ENCODE measurements around the gene NRCAM. TPM values are rescaled to one million over a fixed set of nuclear protein-coding genes. Genes with fewer than 3 reads are reported as not detected.
"Not testable (repeated sequence)": the region's sequence is repeated elsewhere in the genome, so short reads cannot be mapped to it uniquely, and the experiment has no call there.

Gene NRCAM
- total RNA-seq, result 1 to 10 TPM in 1 of 2 experiments, under 1 TPM in 1; 0.60 to 1.0 TPM

- Mint-ChIP-seq H3K36me3 (ENCODE audit: low read depth) (no peaks in the 10 kb centered on the region), H3K27me3 (peaks cover 47% of the 10 kb centered on the region), H3K9me3 (ENCODE audit: low read depth) (no peaks in the 10 kb centered on the region), H3K4me1 (peaks cover 20% of the 10 kb centered on the region), H3K4me3 (peak within 1 kb of the TSS; percentile 67), H3K27ac (no peak within 1 kb of the TSS)
- POLR2A ChIA-PET, result no interaction called here
- DNase-seq (peak; percentile 66), ATAC-seq (peak; percentile 47)
- CTCF ChIA-PET, result interaction anchor here (1.0 to 1.2 kb wide), 3 partner anchors 15 to 33 kb away, joined by 3 to 4 read pairs (median 3); no protein-coding TSS in a partner anchor
- intact Hi-C loops (cut with DNase I, micrococcal nuclease), result loop anchor here in 1 of 2 experiments (5.0 kb wide), 1 partner anchor 39 kb away; no protein-coding TSS in a partner anchor
These were observed at the start of gene NRCAM for GRCh38 chr7:108455998-108456677. Gene NRCAM (minus strand): TSS chr7:108456436. CDS start chr7:108240064, 216,372 bp downstream.

- H3K4me3 Mint-ChIP-seq; POLR2A ChIA-PET; H3K9me3 Mint-ChIP-seq (ENCODE audit: low read depth); intact Hi-C loops (cut with DNase I, micrococcal nuclease); H3K27me3 Mint-ChIP-seq; H3K27ac Mint-ChIP-seq: not testable (repeated sequence)
- H3K36me3 Mint-ChIP-seq (ENCODE audit: low read depth), result peaks cover 20% of the 10 kb centered on the region
- DNase-seq, result peak; percentile 20
- ATAC-seq, result peak; percentile 51
- CTCF ChIA-PET, result interaction anchor here (1.4 to 1.6 kb wide), 2 partner anchors 8 to 321 kb away, joined by 3 to 5 read pairs; no protein-coding TSS in a partner anchor
- H3K4me1 Mint-ChIP-seq, result peaks cover 16% of the 10 kb centered on the region
These were observed 48.3 kb upstream of the NRCAM start for GRCh38 chr7:108504576-108504975.

GRCh38 chr7:108503112-108504026, 47.1 kb upstream of the NRCAM start:
- ChIA-PET CTCF (interaction anchor here (0.6 to 1.4 kb wide), 6 partner anchors 9 to 320 kb away, joined by 3 to 6 read pairs (median 3); no protein-coding TSS in a partner anchor), POLR2A (no interaction called here)
- Mint-ChIP-seq H3K27me3 (no peaks in the 10 kb centered on the region), H3K4me1 (peaks cover 16% of the 10 kb centered on the region), H3K36me3 (ENCODE audit: low read depth) (peaks cover 24% of the 10 kb centered on the region), H3K27ac (no peak overlapping the region), H3K9me3 (ENCODE audit: low read depth) (no peaks in the 10 kb centered on the region), H3K4me3 (no peak overlapping the region)
- ATAC-seq (no peak), DNase-seq (no peak)
- intact Hi-C loops (cut with DNase I, micrococcal nuclease), result no loop called here

- no peak for DNase-seq
- H3K4me1 Mint-ChIP-seq, result peaks cover 11% of the 10 kb centered on the region
- POLR2A ChIA-PET, result no interaction called here
- no peaks in the 10 kb centered on the region for H3K9me3 Mint-ChIP-seq (ENCODE audit: low read depth)
- intact Hi-C loops (cut with DNase I, micrococcal nuclease), result no loop called here
- H3K4me3 Mint-ChIP-seq, result no peak overlapping the region
- ATAC-seq, result no peak
- H3K27me3 Mint-ChIP-seq, result no peaks in the 10 kb centered on the region
- H3K27ac Mint-ChIP-seq, result no peak overlapping the region
- peaks cover 22% of the 10 kb centered on the region for H3K36me3 Mint-ChIP-seq (ENCODE audit: low read depth)
- CTCF ChIA-PET, result interaction anchor here (0.7 to 4.0 kb wide), 3 partner anchors 76 to 316 kb away, joined by 3 to 30 read pairs (median 3); no protein-coding TSS in a partner anchor
These were observed 43.3 kb upstream of the NRCAM start for GRCh38 chr7:108499566-108499965.

GRCh38 chr7:108498481-108498880, 42.2 kb upstream of the NRCAM start:
- ATAC-seq, result no peak
- intact Hi-C loops (cut with DNase I, micrococcal nuclease), result no loop called here
- H3K36me3 Mint-ChIP-seq (ENCODE audit: low read depth), result peaks cover 21% of the 10 kb centered on the region
- peaks cover 3% of the 10 kb centered on the region for H3K4me1 Mint-ChIP-seq
- POLR2A ChIA-PET, result no interaction called here
- DNase-seq, result no peak
- CTCF ChIA-PET, result interaction anchor here (0.7 to 4.0 kb wide), 11 partner anchors 9 to 350 kb away, joined by 3 to 30 read pairs (median 3); no protein-coding TSS in a partner anchor
- H3K27me3 Mint-ChIP-seq, result no peaks in the 10 kb centered on the region
- no peak overlapping the region for H3K4me3 Mint-ChIP-seq
- no peaks in the 10 kb centered on the region for H3K9me3 Mint-ChIP-seq (ENCODE audit: low read depth)
- no peak overlapping the region for H3K27ac Mint-ChIP-seq

- peak; percentile 57 for DNase-seq
- POLR2A ChIA-PET, result interaction anchor here (0.6 kb wide), 1 partner anchor 20 kb away, joined by 7 read pairs; no protein-coding TSS in a partner anchor
- no peaks in the 10 kb centered on the region for H3K9me3 Mint-ChIP-seq (ENCODE audit: low read depth)
These were observed 41.0 kb upstream of the NRCAM start for GRCh38 chr7:108497082-108497725.

GRCh38 chr7:108492742-108493141, 36.5 kb upstream of the NRCAM start:
- H3K4me3 Mint-ChIP-seq, result no peak overlapping the region
- peaks cover 12% of the 10 kb centered on the region for H3K36me3 Mint-ChIP-seq (ENCODE audit: low read depth)
- no peaks in the 10 kb centered on the region for H3K27me3 Mint-ChIP-seq
- POLR2A ChIA-PET, result no interaction called here
- ATAC-seq, result no peak
- CTCF ChIA-PET, result interaction anchor here (0.7 kb wide), 1 partner anchor 313 kb away, joined by 4 read pairs; no protein-coding TSS in a partner anchor
- H3K9me3 Mint-ChIP-seq (ENCODE audit: low read depth), result no peaks in the 10 kb centered on the region
- intact Hi-C loops (cut with DNase I, micrococcal nuclease), result no loop called here
- no peaks in the 10 kb centered on the region for H3K4me1 Mint-ChIP-seq
- no peak overlapping the region for H3K27ac Mint-ChIP-seq
- DNase-seq, result no peak

More at GRCh38 chr7:108497082-108497725, 41.0 kb upstream of the NRCAM start:
- Mint-ChIP-seq H3K36me3 (ENCODE audit: low read depth) (peaks cover 21% of the 10 kb centered on the region), H3K4me1 (no peaks in the 10 kb centered on the region), H3K27ac (no peak overlapping the region), H3K4me3 (no peak overlapping the region), H3K27me3 (no peaks in the 10 kb centered on the region)
- intact Hi-C loops (cut with DNase I, micrococcal nuclease), result loop anchor here (1.0 to 2.0 kb wide), 3 partner anchors 45 to 316 kb away; no protein-coding TSS in a partner anchor
- CTCF ChIA-PET, result interaction anchor here (0.6 to 4.0 kb wide), 26 partner anchors 8 to 349 kb away, joined by 3 to 30 read pairs (median 4); no protein-coding TSS in a partner anchor
- ATAC-seq, result no peak

- ChIA-PET CTCF (interaction anchor here (3.2 kb wide), 1 partner anchor 8 kb away, joined by 15 read pairs; no protein-coding TSS in a partner anchor), POLR2A (interaction anchor here (0.5 kb wide), 1 partner anchor 108 kb away, joined by 4 read pairs; no protein-coding TSS in a partner anchor)
- ATAC-seq (no peak), DNase-seq (no peak)
- Mint-ChIP-seq H3K4me1 (no peaks in the 10 kb centered on the region), H3K9me3 (ENCODE audit: low read depth) (no peaks in the 10 kb centered on the region), H3K27ac (no peak overlapping the region), H3K4me3 (no peak overlapping the region), H3K36me3 (ENCODE audit: low read depth) (peaks cover 11% of the 10 kb centered on the region), H3K27me3 (no peaks in the 10 kb centered on the region)
- intact Hi-C loops (cut with DNase I, micrococcal nuclease), result no loop called here
These were observed 32.7 kb upstream of the NRCAM start for GRCh38 chr7:108488768-108489538.

- Mint-ChIP-seq H3K36me3 (ENCODE audit: low read depth) (peaks cover 7% of the 10 kb centered on the region), H3K27me3 (no peaks in the 10 kb centered on the region), H3K4me3 (no peak overlapping the region), H3K27ac (no peak overlapping the region), H3K9me3 (ENCODE audit: low read depth) (no peaks in the 10 kb centered on the region), H3K4me1 (no peaks in the 10 kb centered on the region)
- ATAC-seq (no peak), DNase-seq (no peak)
- intact Hi-C loops (cut with DNase I, micrococcal nuclease), result no loop called here
- CTCF ChIA-PET, result interaction anchor here (3.2 kb wide), 1 partner anchor 9 kb away, joined by 15 read pairs; no protein-coding TSS in a partner anchor
- POLR2A ChIA-PET, result no interaction called here
These were observed 31.4 kb upstream of the NRCAM start for GRCh38 chr7:108487646-108488045.

- Mint-ChIP-seq H3K36me3 (ENCODE audit: low read depth) (peaks cover 7% of the 10 kb centered on the region), H3K4me3 (no peak overlapping the region), H3K4me1 (no peaks in the 10 kb centered on the region), H3K27ac (no peak overlapping the region), H3K9me3 (ENCODE audit: low read depth) (no peaks in the 10 kb centered on the region), H3K27me3 (no peaks in the 10 kb centered on the region)
- CTCF ChIA-PET, result interaction anchor here (3.2 kb wide), 2 partner anchors 10 to 11 kb away, joined by 15 to 16 read pairs; no protein-coding TSS in a partner anchor
- DNase-seq, result no peak
- intact Hi-C loops (cut with DNase I, micrococcal nuclease), result no loop called here
- POLR2A ChIA-PET, result interaction anchor here (0.6 kb wide), 1 partner anchor 59 kb away, joined by 3 read pairs; no protein-coding TSS in a partner anchor
- no peak for ATAC-seq
These were observed 30.2 kb upstream of the NRCAM start for GRCh38 chr7:108486291-108486966.

Measured in activated CD4-positive, alpha-beta T cell treated with anti-CD3 and anti-CD28 coated beads for 36 hours (primary cell).